IPS DF 6.9 (cell line): ENCODE measurements around the gene IGF2.

Source experiments
- DNase-seq: peaks from one replicate; pipeline ENCODE4 v3.0.0-alpha.2; 2013; ENCODE audit warnings: low read depth, low spot score
- H3K27ac ChIP-seq: one replicate; pipeline ENCODE4 v1.5.1; 2013; ENCODE audit warnings: low read length, control low read depth
- H3K27me3 ChIP-seq: 2 replicates; pipeline ENCODE4 v1.6.1; 2013; ENCODE audit warnings: mild to moderate bottlenecking, low read length; ENCODE audit not compliant: control insufficient read depth, insufficient read depth
- H3K36me3 ChIP-seq: 2 replicates; pipeline ENCODE4 v1.6.1; 2013; ENCODE audit warnings: low read length; ENCODE audit not compliant: control insufficient read depth, insufficient read depth
- H3K4me1 ChIP-seq: 2 replicates; pipeline ENCODE4 v1.6.1; 2013; ENCODE audit warnings: low read length; ENCODE audit not compliant: control insufficient read depth, insufficient read depth
- H3K4me3 ChIP-seq: 2 replicates; pipeline ENCODE4 v1.5.1; 2013; ENCODE audit warnings: mild to moderate bottlenecking, low read length
- H3K9me3 ChIP-seq: 2 replicates; pipeline ENCODE4 v1.6.1; 2013; ENCODE audit warnings: low read length, inconsistent platforms; ENCODE audit not compliant: control insufficient read depth, insufficient read depth
- WGBS: extraction: QIAGEN DNeasy Blood & Tissue Kit; methylation state at CpG from one replicate; pipeline ENCODE4 v1.1.7; 2013; ENCODE audit warnings: mixed read lengths, missing lambda C conversion rate; ENCODE audit not compliant: insufficient read length, insufficient coverage; 5-methylcytosine and 5-hydroxymethylcytosine counted together

Gene IGF2

DNA sequence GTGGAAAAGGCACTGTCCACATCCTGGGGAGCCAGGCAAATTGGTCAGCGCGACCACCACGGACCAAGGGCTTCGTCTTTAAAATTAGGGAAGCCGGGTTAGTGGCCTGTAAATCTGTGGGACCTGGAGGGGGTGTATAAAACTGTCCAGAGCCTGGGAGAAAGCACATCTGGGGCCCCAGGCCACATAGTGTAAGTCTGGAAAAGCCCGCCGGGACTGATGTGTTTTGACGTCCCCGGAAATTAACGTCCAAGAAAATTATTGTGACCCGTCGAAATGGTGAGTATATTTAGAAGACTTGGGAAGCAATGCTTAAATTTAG lies 4.2 kb upstream of the IGF2 start:
- no CpG with 5 or more reads among the region's 12 CpGs for WGBS
- peaks cover 7% of the 10 kb centered on the region; the same call in 1 of the 2 replicates for H3K4me1 ChIP-seq
- no peak for DNase-seq
- H3K4me3 ChIP-seq, result no peak overlapping the region
- H3K9me3 ChIP-seq, result no peaks in the 10 kb centered on the region
- H3K27ac ChIP-seq, result no peak overlapping the region
- H3K36me3 ChIP-seq, result no peaks in the 10 kb centered on the region
- H3K27me3 ChIP-seq, result peaks cover 89% of the 10 kb centered on the region

GRCh38 chr11:2142762-2143202 lies 3.6 kb upstream of the IGF2 start:
- Histone ChIP-seq H3K36me3 (no peaks in the 10 kb centered on the region), H3K27me3 (peaks cover 85% of the 10 kb centered on the region), H3K4me1 (peaks cover 7% of the 10 kb centered on the region; the same call in 1 of the 2 replicates), H3K9me3 (no peaks in the 10 kb centered on the region), H3K27ac (no peak overlapping the region), H3K4me3 (no peak overlapping the region)
- DNase-seq, result no peak
- no CpG with 5 or more reads among the region's 6 CpGs for WGBS

GRCh38 chr11:2142300-2142759 lies 3.1 kb upstream of the IGF2 start:
- H3K27me3 ChIP-seq, result peaks cover 81% of the 10 kb centered on the region
- no peak for DNase-seq
- H3K4me1 ChIP-seq, result peaks cover 7% of the 10 kb centered on the region; the same call in 1 of the 2 replicates
- no peaks in the 10 kb centered on the region for H3K36me3 ChIP-seq
- H3K4me3 ChIP-seq, result no peak overlapping the region
- no CpG with 5 or more reads among the region's 5 CpGs for WGBS
- H3K9me3 ChIP-seq, result no peaks in the 10 kb centered on the region
- H3K27ac ChIP-seq, result no peak overlapping the region

DNA sequence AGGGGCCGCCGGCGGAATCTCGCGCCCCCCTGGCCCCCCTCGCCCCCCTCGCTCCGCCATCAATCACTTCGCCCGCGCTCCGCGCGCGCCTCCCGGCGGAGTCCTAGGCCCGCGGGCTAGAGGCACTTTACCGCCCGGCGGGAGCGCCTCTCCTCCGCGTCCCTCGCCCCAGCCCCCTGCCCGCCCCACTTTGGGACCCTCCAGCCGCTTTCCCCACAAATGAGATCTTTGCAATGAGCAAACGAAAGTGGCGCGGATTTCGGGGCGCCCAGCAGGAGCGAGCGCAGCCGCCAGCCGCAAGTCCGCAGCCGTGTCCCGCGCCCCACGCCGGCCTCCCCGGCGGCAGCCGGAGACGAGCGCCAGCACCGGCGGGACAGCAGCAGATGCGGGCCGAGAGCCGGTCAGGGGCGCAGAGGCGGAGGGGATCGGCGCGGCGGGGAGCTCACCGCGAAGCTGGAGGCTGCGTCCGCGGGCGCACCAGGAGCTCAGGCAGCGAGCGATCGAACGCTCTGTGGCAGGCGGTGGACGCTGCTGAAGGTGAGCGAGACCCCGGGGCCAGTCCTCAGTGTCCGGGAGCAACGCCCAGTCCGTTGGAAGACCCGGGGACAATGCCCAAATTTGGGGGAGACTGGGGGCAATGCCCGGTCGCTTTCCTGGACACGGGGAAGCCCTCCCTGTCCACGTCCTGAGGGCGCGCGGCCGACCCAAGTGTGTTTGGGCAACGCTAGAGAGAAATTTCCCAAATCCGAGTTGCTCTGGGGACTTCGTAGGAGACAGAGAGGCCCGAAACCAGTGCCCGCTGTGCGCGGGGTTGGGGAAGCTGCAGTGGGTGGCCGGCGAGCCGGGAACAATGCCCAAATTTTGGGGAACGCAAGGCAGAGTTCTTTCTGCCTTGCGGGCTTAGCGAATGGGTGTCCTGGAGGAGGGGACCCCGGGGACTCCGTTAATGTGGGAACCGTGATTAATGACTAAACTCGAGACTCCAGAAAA lies 1.5 kb upstream of the IGF2 start:
- H3K27me3 ChIP-seq, result peaks cover 71% of the 10 kb centered on the region
- H3K9me3 ChIP-seq, result no peaks in the 10 kb centered on the region
- no CpG with 5 or more reads among the region's 102 CpGs for WGBS
- no peak for DNase-seq
- peaks cover 7% of the 10 kb centered on the region for H3K4me1 ChIP-seq
- H3K27ac ChIP-seq, result no peak overlapping the region
- no peaks in the 10 kb centered on the region for H3K36me3 ChIP-seq
- H3K4me3 ChIP-seq, result no peak overlapping the region; the same call in 1 of the 2 replicates

DNA sequence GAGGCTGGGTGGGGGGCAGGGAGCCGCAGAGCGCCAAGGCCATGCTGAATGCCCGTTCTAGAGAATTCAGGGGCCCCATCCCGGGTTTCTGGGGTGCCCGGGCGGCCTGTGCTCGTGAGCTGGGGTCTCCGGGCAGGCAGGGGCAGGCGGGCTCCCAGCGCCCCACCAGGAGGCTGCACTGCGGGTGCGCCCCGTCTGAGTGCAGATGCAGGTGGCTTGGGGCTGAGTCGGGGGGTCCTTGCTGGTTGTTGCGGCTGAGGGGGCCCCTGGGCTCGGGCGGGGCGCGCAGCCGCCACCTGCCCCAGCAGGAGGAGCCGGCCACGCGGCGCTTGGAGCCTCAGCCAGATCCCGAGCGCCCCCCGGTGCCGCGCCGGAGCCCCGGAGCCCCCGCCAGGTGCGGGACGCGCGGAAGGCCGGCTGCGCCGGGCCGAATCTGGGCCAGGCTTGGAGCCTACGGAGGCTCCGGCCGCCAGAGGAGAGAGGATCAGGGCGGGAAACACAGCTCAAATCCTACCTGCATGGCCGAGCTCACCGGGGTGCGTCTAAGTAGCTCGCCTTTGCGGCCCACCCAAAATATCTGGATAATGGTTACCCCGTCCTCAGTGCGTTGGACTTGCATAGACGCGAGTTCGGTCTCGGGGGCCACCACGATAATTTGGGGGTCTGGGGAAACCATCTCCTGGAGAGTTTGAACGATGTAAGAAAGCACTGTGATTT lies 590 bp upstream of the IGF2 start:
- Histone ChIP-seq H3K36me3 (no peaks in the 10 kb centered on the region), H3K9me3 (no peaks in the 10 kb centered on the region), H3K4me1 (peaks cover 7% of the 10 kb centered on the region), H3K4me3 (peak overlapping the region; percentile 15; the same call in 1 of the 2 replicates), H3K27ac (no peak overlapping the region), H3K27me3 (peaks cover 62% of the 10 kb centered on the region)
- no CpG with 5 or more reads among the region's 57 CpGs for WGBS
- DNase-seq, result no peak

GRCh38 chr11:2138431-2139122 lies 612 bp downstream of the IGF2 start:
- Histone ChIP-seq H3K4me1 (peaks cover 7% of the 10 kb centered on the region), H3K27me3 (peaks cover 50% of the 10 kb centered on the region), H3K9me3 (no peaks in the 10 kb centered on the region), H3K36me3 (no peaks in the 10 kb centered on the region), H3K27ac (no peak overlapping the region), H3K4me3 (peak overlapping the region; percentile 16; the same call in 1 of the 2 replicates)
- no CpG with 5 or more reads among the region's 68 CpGs for WGBS
- DNase-seq, result no peak

- peak overlapping the region; percentile 15; the same call in 1 of the 2 replicates for H3K4me3 ChIP-seq
- peaks cover 7% of the 10 kb centered on the region for H3K4me1 ChIP-seq
- no CpG with 5 or more reads among the region's 44 CpGs for WGBS
- DNase-seq, result no peak
- H3K27ac ChIP-seq, result no peak overlapping the region
- peaks cover 45% of the 10 kb centered on the region for H3K27me3 ChIP-seq
- no peaks in the 10 kb centered on the region for H3K9me3 ChIP-seq
- no peaks in the 10 kb centered on the region for H3K36me3 ChIP-seq
These were observed 1.1 kb downstream of the IGF2 start for GRCh38 chr11:2138068-2138430.

DNA sequence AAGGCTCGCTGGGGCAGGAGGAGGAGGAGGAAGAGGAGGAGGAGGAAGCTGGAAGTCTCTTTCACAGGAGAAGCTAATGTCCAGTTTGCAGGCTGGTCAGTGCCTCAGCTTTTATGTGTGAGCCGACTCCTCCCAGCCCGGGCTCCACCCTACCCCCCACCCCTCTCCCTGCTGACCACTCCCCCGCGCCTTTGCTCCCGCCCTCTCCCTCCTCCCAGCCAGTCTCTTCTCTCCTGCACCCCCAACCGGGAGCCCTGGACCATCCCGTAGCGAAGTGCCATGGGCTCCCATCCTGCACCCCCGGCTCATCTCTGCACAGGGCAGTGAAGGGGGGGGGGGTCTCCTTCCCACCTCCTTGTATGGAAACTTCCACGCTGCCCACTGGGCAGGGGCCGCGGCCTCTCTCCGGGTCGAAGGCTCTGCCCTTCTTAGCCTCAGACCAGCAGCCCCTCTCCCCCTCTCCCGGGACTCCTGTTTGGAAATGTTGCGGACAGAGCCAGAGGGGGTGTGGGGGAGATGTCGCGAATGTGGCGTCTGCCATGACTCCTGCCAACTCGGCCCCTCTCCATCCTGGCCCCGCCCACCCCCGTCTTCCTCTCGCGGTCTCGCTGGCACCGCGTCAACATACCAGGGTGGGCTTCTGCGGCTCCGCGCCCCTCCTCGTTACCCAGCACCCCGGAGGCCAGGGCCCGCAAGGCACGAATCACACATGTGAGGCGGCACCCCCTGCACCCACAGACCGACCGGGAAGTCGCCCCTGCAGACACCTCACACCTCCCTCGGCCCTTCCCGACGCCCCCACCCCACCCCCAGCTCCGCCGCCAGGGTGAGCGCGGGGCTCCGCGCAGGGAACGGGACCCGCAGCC lies 1.8 kb downstream of the IGF2 start:
- H3K27ac ChIP-seq, result no peak overlapping the region
- peaks cover 39% of the 10 kb centered on the region for H3K27me3 ChIP-seq
- DNase-seq, result no peak
- no CpG with 5 or more reads among the region's 50 CpGs for WGBS
- H3K36me3 ChIP-seq, result no peaks in the 10 kb centered on the region
- peaks cover 7% of the 10 kb centered on the region for H3K4me1 ChIP-seq
- no peaks in the 10 kb centered on the region for H3K9me3 ChIP-seq
- peak overlapping the region; percentile 15; the same call in 1 of the 2 replicates for H3K4me3 ChIP-seq

DNA sequence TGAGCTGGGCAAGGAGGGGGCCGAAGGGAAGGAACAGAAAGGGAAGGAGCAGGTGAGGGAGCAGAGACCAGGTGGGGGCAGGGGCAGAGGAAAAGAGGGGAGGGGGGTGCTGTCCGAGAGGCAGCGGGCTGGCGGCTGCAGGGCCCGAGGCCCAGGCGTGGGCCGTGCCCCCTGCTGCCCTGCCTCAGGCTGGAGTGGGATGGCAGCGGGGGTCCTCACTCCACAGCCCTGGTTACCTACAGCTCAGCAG lies 2.3 kb downstream of the IGF2 start:
- DNase-seq, result no peak
- Histone ChIP-seq H3K36me3 (no peaks in the 10 kb centered on the region), H3K27ac (no peak overlapping the region), H3K4me3 (no peak overlapping the region), H3K27me3 (peaks cover 34% of the 10 kb centered on the region), H3K4me1 (peaks cover 7% of the 10 kb centered on the region), H3K9me3 (no peaks in the 10 kb centered on the region)
- no CpG with 5 or more reads among the region's 8 CpGs for WGBS
